ENCODE results near the gene VPS11. TPM values are rescaled to one million over a fixed set of nuclear protein-coding genes. Genes with fewer than 3 reads are reported as not detected.
"Not testable (repeated sequence)": the region's sequence is repeated elsewhere in the genome, so short reads cannot be mapped to it uniquely, and the experiment has no call there.

VPS11 gene
- total and polyA plus RNA-seq, 10 donors = 30.1 to 66.7 (median 43.6) TPM

DNA sequence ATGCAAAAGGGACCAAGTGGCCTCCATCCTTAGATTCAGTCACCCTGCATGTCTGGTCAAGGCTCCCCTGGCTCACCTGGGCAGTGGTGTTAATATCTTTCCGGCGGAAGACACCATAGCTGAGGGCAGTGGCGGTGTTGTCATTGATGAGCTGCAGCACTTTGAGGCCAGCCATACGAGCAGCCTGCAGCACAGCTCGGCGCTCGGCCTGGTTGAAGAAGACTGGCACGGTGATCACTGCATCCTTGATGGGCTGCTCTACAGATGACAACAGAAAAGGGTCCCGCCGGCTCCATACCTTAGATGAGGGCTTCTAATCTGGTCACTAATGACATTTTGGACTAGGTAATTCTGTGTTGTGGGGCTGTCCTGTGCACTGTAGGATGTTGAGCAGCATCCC lies 13.2 kb upstream of the VPS11 start:
- DNase-seq = peak; percentile 54
- Histone ChIP-seq H3K27ac (no peak overlapping the region), H3K9me3 (no peaks in the 10 kb centered on the region), H3K4me3 (no peak overlapping the region), H3K4me1 (peaks cover 22 to 56% (median 29%) of the 10 kb centered on the region in 6 donors), H3K27me3 (replicated peaks in 1 of 7) (no peaks in the 10 kb centered on the region), H3K36me3 (peaks cover 4 to 61% (median 56%) of the 10 kb centered on the region in 6 donors)
- whole genome bisulfite sequencing, 5 donors = 97 to 100% (median 98%) methylated on average over 7 to 10 of the region's 10 CpGs
- TF ChIP-seq POLR2A (IDR thresholded peaks at IDR 0.05) (no peak), POLR2AphosphoS5 (IDR thresholded peaks at IDR 0.05) (no peak)
- TF ChIP-seq, protein P1, sequence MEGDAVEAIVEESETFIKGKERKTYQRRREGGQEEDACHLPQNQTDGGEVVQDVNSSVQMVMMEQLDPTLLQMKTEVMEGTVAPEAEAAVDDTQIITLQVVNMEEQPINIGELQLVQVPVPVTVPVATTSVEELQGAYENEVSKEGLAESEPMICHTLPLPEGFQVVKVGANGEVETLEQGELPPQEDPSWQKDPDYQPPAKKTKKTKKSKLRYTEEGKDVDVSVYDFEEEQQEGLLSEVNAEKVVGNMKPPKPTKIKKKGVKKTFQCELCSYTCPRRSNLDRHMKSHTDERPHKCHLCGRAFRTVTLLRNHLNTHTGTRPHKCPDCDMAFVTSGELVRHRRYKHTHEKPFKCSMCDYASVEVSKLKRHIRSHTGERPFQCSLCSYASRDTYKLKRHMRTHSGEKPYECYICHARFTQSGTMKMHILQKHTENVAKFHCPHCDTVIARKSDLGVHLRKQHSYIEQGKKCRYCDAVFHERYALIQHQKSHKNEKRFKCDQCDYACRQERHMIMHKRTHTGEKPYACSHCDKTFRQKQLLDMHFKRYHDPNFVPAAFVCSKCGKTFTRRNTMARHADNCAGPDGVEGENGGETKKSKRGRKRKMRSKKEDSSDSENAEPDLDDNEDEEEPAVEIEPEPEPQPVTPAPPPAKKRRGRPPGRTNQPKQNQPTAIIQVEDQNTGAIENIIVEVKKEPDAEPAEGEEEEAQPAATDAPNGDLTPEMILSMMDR (IDR thresholded peaks at IDR 0.05 in 8 of 11, conservative IDR thresholded peaks at IDR 0.05 in 3 of 11) = no peak
- intact Hi-C loops (cut with DNase I; ENCODE audit: low total_unique reads) = no loop called here

DNA sequence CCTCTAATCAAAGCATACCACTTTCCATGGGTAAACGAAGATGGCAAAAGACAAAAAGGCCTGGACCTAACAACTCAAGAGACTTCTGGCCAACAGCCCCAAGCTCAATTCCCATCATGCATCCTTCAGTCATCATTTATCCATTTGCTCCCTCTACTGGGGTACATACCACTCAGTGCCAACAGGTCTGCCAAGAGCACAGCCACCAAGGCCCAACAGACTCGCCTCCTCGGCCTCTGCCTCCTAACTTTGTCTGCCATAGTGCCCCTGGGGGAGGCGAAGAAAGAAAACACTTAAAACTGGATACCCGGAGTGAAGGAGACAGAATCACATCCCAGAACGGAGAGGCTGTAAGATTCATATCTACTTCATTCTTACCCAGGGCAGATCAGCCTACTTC lies 11.7 kb upstream of the VPS11 start:
- 43 to 65% (median 54%) methylated on average over 6 of the region's 6 CpGs for WGBS, 5 donors
- no peaks in the 10 kb centered on the region for H3K9me3 ChIP-seq
- H3K27ac ChIP-seq = peak overlapping the region in 6 of 8 donors; percentile 85 to 95 (median 88)
- TF ChIP-seq, protein P1 (IDR thresholded peaks at IDR 0.05 in 8 of 11, conservative IDR thresholded peaks at IDR 0.05 in 3 of 11) = no peak
- TF ChIP-seq POLR2AphosphoS5 (IDR thresholded peaks at IDR 0.05) = no peak
- TF ChIP-seq POLR2A (IDR thresholded peaks at IDR 0.05) = no peak
- H3K36me3 ChIP-seq = peaks cover 4 to 51% (median 43%) of the 10 kb centered on the region in 6 donors
- peak overlapping the region; percentile 90 to 99 (median 94) for H3K4me3 ChIP-seq
- intact Hi-C loops (cut with DNase I; ENCODE audit: low total_unique reads) = no loop called here
- H3K27me3 ChIP-seq (replicated peaks in 1 of 7) = no peaks in the 10 kb centered on the region
- peaks cover 22 to 56% (median 29%) of the 10 kb centered on the region in 6 donors for H3K4me1 ChIP-seq
- no peak for DNase-seq

DNA sequence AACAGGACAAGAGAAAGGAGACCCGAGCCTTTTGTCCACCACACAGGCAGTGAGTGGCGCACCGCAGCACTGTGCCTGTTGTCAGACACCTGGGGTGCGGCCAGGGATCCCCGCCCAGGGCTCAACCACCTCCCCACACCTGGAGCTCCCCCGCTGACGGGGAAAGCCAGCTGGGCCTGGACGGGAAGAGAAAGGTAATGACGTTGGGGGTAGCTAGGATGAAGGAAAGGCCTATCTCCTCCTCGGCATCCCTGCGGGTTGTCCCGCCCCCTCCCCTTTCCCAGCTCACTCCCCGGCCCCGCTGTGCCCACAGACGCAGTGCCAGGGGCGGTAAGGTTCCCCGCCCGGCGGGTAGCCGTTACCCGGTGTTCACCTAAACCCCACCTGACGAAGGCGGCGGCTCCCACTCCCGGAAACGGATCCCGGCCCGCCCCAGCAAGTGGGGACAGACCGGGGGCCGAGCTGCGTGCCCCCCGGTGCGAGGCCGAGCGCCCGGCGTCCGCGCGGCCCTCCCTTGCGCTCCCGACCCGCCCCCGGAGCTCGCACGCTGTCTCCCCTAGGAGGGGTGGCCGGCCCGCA lies 11.1 kb upstream of the VPS11 start:
- Histone ChIP-seq H3K4me1 (peaks cover 22 to 54% (median 29%) of the 10 kb centered on the region in 6 donors), H3K27ac (peak overlapping the region; percentile 65 to 95 (median 87)), H3K27me3 (replicated peaks in 1 of 7) (no peaks in the 10 kb centered on the region), H3K4me3 (peak overlapping the region; percentile 90 to 99 (median 94)), H3K36me3 (peaks cover 4 to 50% (median 36%) of the 10 kb centered on the region in 6 donors), H3K9me3 (no peaks in the 10 kb centered on the region)
- no peak for DNase-seq
- TF ChIP-seq POLR2A (IDR thresholded peaks at IDR 0.05) (no peak), POLR2AphosphoS5 (IDR thresholded peaks at IDR 0.05) (no peak)
- TF ChIP-seq, protein P1 (IDR thresholded peaks at IDR 0.05 in 8 of 11, conservative IDR thresholded peaks at IDR 0.05 in 3 of 11) = no peak
- WGBS, 5 donors = 0 to 2% (median 0%) methylated on average over 2 to 47 of the region's 48 CpGs
- intact Hi-C loops (cut with DNase I; ENCODE audit: low total_unique reads) = no loop called here

DNA sequence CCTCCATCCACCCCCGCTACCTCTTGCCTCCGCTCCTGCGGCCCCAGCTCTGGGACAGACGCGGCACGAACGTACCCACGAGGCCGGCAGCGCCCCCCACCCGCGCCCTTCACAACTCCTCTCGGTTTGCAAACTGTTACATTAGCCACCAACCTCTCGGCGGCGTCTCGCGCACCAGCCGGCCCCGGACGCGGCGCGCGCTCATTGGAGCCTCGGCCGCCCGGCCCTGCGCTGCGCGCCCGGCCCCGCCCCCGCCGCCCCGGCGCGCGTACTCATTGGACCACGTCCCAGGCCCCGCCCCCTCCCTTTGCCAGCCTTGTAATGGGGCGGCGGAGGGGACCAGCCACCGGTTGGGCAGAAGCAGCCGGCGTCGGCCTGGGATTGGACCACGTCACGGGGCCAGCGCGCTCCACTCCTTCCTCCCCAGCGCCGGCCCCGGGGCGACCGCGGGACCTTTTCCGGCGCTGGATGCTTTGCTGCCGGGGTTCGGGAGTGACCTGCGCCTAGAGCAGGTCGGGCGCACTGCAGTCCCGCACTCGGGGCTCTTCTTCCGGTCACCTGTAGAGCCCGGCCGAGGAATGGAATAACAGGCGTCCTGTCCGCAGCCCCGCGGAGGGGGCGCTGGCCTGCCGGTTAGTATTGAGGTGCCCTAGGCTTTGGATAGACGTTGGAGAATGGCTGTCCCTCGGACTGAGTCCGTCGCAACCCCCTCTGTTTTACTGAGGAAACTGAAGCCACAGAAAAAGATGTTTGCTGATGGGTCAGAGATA lies 10.4 kb upstream of the VPS11 start, which contains the start of gene HYOU1:
Gene HYOU1 (minus strand): TSS at position 206 of the 770 bp plus-strand sequence. CDS start 1,045 bp downstream, outside the sequence.
- Histone ChIP-seq H3K9me3 (no peaks in the 10 kb centered on the region), H3K4me3 (peak within 1 kb of the TSS; percentile 90 to 99 (median 94)), H3K27me3 (replicated peaks in 1 of 7) (no peaks in the 10 kb centered on the region), H3K4me1 (peaks cover 21 to 47% (median 27%) of the 10 kb centered on the region in 6 donors), H3K36me3 (peaks cover 2 to 48% (median 30%) of the 10 kb centered on the region in 6 donors), H3K27ac (peak within 1 kb of the TSS; percentile 79 to 95 (median 87))
- 0 to 1% (median 1%) methylated on average over 21 to 79 of the region's 79 CpGs for WGBS, 5 donors
- intact Hi-C loops (cut with DNase I; ENCODE audit: low total_unique reads) = no loop called here
- peak; percentile 99 for DNase-seq
- TF ChIP-seq POLR2A (IDR thresholded peaks at IDR 0.05) = peak; percentile 12 to 71 (median 24)
- TF ChIP-seq, protein P1 (IDR thresholded peaks at IDR 0.05 in 8 of 11, conservative IDR thresholded peaks at IDR 0.05 in 3 of 11) = peak in 4 of 11 experiments; percentile 25 to 47 (median 30)
- peak; percentile 88 to 91 (median 91) for TF ChIP-seq POLR2AphosphoS5 (IDR thresholded peaks at IDR 0.05)

DNA sequence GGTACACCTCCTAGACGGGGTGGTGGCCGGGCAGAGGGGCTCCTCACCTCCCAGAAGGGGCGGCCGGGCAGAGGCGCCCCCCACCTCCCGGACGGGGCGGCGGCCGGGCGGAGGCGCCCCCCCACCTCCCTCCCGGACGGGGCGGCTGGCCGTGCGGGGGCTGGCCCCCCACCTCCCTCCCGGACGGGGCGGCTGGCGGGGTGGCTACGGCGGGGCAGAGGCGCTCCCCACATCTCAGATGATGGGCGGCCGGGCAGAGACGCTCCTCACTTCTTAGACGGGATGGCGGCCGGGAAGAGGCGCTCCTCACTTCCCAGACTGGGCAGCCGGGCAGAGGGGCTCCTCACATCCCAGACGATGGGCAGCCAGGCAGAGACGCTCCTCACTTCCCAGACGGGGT lies 8.5 kb upstream of the VPS11 start:
- H3K9me3 ChIP-seq; intact Hi-C loops (cut with DNase I; ENCODE audit: low total_unique reads); DNase-seq; H3K27ac ChIP-seq; H3K4me3 ChIP-seq; H3K27me3 ChIP-seq (replicated peaks in 1 of 7): not testable (repeated sequence)
- WGBS, 5 donors = 86 to 94% (median 92%) methylated on average over 14 to 32 of the region's 35 CpGs
- H3K4me1 ChIP-seq = peaks cover 20 to 39% (median 27%) of the 10 kb centered on the region in 6 donors
- H3K36me3 ChIP-seq = peaks cover 0 to 28% (median 10%) of the 10 kb centered on the region in 6 donors

Measured in spleen (tissue), 11 donors.